Stimulated activated CD8-positive, alpha-beta memory T cell treated with anti-CD3 and anti-CD28 coated beads, Interleukin-15, amount 100 ng/mL, for 48 hours (primary cell): Measurements from ENCODE around the gene TLE1.

Experiments used
- DNase-seq, 2 donors: peaks; one replicate each; pipeline ENCODE4 v3.0.0-alpha.2; 2020; ENCODE audit warnings: low read depth in 2 of 2

TLE1 gene

DNA sequence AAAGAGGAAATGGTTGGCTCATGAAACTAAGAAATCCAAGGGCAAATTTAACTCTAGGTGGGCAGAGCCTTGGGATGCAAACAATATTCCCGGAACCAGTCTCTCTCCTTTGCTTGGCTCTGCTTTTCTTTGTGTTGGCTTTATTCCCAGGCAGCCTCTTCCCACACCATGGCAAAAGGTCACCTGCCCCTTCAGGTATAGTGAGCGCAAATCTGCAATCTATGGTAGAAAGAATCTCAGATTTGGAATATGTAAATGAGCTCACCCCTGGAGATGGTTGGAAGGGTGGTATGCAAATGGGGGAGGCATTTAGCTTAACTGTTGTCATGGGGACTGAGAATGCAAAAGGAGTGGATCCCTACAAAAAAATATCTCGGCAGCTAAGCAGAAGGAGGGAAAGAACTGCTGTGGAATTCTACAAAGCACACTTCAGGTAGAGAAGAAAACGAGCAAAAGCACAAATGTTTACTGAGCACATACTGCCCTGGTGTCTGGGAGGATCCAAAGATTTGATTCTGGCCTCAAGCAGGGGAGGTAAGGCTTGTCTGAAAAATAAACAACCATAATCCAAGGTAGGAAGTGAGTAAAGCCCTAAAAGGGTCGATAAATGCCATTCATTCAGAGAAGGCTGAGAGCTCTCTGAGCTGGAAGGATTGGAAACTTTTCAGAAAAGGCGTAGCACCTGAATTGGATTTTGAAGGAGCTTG, 139.7 kb downstream of the TLE1 start:
- DNase-seq = no peak

DNA sequence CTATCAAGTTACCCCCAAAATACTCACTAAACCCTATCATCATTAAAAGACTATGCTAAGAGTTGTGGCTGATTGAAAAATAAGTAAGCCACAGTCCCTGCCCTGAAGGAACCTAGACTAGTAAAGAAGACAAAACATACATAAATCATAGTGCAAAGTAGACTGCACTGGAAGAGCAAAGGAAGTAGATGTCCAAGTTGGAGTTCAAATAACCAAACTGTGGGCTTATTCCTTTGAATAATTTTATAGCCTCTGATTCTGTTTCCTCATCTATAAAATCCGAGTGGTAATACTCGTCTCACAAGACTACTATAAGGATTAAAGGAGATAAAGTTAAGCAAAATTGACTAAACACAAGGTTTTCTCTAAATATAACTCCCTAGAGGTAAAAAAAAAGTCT, 140.4 kb downstream of the TLE1 start:
- no peak for DNase-seq

DNA sequence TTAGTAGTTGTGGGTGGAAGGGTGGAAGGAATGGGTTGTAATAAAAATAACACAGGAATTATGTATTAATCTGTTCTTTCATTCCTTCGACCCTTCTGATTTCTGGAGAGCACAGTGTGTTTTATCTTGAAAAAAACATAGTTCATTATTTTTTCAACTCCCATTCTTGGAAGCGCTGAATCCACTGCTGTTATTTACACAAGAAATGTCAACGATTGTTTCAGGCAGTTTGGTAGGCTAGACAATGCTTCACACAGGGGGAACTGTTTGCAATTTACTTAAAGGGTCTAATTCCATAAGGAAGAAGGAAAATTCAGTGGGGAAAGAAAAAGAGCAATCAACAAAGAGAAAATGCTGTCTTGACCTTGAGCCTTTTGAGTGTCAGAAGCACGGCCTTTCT, 142.9 kb downstream of the TLE1 start:
- DNase-seq = no peak

DNA sequence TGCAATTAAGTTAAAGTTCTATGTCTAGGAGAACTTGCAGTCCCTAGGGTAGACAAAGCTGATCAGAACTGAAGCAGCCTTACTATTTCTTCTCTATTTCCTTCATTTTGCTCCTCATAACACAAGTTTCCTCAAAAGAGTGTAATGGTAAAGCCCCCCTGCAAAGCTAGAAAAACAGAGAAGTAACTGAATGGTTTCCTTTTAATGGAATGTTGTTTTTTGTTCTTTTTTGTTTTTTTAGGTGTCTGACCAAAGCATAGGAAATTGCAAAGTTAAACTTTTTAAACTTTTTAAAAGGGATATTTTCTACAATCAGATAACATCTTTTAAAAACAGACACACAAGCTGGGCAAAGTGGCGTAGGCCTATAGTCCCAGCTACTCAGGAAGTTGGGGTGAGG, 145.7 kb downstream of the TLE1 start:
- DNase-seq = no peak

DNA sequence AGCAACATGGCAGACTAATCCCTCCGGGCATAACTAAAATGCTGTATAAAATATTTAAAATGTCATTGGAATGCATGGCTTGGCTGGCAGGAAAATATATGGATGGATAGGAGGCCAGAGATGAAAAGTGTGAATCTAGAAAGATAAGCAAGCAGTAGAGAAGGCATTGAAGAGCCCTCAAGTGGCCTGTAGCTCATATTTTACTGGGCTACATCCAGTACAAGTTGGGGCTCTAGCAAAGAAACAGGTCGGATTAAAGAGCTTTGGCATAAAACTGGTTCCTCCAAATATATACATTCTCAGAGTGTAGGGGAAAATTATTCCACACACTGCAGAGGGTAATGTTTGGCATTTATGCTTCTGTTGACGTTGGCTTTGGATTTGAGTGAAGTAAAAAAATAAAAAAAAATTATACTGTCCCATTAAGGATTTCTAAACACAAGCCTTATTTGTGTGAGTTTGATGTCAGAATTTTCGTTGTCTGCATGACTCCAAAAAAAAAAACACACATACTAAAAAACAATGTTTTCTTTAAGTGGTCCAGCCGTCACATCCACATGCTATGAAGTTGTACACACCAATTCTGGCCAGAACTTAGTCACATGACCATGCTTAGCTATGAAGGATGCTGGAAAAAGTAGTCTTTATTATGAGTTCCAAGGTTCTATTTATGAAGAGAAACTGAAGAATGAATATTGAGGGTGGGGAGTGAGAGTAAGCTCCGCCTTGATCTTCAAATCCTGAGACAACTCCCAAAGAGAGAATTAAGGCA, 147.0 kb downstream of the TLE1 start:
- no peak for DNase-seq

DNA sequence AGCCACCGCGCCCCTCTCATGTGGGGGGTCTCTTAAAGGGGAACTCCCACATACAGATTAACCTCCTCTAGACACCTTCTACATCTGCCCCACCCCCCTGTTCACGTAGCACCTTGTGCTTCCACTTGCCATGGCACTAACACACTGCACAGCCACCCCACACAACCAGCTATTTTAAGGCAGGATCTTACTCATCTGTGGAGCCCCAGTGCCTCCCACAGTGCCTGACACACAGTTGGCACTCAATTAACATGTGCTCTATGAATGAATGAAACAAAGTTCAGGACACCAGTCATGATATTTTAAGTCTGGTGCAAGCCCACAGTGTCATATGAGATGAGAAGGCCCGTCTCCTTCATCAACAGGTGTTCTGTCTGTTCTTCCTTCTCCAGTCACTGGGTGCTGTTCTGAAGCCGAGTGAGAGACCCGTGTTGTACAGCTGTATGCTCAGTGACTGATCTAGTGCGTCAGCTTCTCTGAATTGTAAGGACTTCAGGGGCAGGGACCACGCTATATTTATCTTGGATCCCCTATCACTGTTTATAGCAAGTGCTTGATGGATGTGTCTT, 149.1 kb downstream of the TLE1 start:
- DNase-seq = no peak

DNA sequence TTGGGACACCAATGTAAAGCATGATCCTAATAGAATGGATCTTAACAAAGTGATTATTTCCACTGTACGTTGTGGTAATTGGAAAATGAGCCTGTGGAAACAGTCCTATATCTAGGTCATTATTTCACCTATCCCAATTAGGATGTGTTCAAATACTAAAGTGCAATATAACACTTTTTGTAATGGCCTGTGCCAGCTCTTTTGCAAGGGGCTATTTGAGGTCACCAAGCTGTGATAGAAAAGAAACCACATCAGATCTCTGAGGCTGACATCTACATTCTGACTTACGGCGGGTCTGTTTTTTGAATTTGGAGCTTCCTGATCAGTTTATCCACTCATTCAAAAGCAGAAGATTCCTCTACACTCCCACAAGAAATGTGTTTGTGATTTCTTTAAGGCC, 150.0 kb downstream of the TLE1 start:
- no peak for DNase-seq

DNA sequence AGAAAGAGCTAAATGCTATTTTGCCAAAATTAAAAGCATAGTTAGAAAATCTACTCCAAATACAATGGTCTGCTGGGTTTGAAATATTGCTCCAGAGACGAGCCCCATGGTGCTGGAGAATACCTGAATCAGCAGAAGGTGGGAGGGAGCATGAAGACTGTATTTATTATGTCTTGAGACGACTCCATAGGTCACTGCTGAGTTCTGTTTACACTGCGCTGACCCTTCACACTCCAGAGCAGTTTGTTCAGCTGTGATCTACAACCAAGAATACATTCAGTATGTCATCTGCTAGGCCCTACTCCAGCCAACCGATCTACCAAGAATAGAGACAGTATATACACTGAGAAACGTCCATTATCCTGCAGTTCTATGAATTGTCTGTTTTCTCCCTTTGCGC, 150.5 kb downstream of the TLE1 start:
- DNase-seq = no peak

DNA sequence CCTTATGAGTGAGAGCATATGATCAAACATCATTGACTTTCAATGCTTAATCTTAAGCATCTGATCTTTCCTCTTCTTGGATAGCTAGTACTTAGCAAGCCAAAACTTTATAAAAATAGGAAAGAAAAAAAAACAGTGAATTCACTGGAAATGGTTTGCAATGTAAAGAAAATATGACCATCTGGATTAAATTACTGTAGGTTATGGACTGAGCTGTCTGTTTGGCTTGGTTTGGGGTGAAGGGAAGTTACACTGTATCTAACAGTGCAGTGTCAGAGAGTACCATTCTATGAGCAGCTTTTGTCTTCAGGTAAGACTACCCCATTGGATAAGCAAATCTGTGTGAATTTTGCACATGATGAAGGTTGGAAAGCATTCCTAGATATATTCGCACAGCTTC, 151.4 kb downstream of the TLE1 start:
- DNase-seq = no peak

DNA sequence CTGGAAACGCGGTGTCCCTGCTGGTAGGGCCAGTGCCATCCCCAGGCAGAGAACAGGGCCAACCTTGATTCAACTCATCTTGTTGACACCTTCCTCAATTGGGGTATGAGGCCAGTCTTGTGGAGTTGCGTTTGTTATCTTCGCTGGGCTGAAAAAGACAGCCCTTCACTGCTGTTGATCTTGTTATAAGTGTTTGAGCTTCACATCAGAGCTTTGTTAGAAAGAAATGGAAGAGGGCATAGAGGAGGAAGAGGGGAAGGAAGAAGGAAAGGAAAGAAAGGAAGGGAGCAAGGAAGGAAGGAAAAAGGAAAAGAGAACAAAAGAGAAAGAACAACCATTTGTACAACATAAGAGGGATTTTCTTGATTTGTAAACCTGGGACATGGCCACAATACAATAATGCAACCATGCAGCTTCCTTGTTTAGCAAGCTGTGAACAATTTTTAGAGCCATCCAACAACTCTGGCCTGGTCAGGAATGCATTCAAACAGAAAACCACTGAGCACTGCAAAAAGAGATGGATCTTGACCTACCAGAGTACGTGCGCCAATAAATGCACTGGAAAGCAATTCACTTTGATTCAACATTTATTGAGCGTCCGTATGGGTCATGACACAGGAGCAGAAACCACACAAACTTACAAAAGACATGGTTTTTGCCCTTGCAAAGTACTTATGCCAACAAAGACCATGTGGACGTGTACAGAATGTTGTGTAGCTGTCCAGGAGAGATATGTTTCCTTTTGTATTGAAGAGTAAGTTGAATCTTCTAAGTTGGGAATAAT, 152.9 kb downstream of the TLE1 start:
- no peak for DNase-seq

DNA sequence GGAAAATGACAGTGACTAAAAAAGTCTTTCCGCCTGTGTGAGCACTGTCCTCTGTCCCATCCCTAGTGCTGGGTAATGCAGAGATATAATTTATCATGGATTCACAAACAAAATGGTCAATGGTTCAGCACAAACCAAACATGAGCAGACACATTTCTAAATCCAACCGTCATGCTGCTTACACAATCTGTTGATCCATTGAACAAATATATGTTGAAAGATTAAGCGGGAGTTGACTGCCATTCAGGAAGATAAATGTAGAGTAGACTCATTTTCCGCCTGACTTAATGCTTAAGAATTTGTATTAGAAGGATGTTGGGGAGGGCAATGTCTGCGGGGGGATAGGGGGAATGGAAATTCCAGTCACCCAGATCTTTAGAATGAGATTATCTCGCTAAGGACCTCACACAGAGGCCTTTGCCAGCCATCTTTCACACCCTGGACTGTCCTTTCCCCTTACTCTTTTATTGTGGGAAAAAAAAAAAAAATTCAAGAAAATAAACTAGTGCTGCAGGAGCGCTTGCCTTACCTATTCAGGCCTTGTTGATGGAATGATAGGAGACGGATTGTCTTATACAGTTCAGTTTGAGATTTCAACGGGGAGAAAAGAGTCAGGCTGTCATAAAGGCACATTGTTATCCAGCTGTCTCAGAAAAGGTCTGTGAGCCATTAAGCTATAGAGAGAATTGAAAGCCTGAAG, 153.7 kb downstream of the TLE1 start:
- no peak for DNase-seq

DNA sequence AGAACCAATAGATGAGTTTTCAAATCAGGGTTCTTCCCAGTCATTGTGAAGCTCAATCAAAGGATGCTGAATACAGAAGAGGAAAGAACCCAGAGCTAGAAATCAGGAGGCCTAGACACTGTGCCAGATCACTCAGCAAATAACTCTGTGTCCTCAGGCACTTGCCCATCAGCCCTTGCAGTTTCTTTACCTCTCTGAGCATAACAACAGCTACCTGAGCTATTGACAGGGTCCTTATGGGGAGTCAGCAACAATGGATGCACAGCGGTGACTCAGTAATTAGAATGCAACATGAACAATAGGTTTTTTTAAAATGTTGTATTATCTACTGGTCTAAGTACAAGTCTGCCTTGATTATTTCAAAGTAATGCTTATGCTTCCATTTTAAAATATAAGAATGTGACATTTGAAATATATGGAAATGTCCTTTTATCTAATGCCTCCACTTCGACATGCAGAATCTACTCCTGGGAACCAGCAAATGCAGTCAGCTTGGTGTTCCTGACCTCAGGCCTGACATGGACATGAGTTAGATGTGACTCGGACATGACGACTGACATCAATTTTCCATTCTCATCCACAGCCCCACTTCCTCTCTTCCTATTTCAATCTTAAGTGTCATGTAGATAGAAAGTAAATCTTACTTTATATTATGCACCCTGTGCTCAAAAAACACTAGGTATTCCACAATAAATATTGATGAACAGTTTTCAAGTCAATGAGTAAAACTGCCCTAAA, 155.0 kb downstream of the TLE1 start:
- no peak for DNase-seq
